H1 (cell line): Measurements from ENCODE around the gene CELF4. TPM values are rescaled to one million over a fixed set of nuclear protein-coding genes. Genes with fewer than 3 reads are reported as not detected.

ENCODE experiments used
- ATF2 ChIP-seq: IDR thresholded peaks from 2 replicates; pipeline ENCODE4 v1.6.1; 2012; ENCODE audit warnings: low read length, inconsistent platforms
- CHD7 ChIP-seq: fragments of 300-600 bp; sonication (generic); IDR thresholded peaks from 2 replicates; pipeline ENCODE4 v1.7.1; 2012; ENCODE audit warnings: low read length, moderate library complexity, mild to moderate bottlenecking, inconsistent platforms; ENCODE audit not compliant: insufficient replicate concordance
- MAFK ChIP-seq: IDR thresholded peaks from 2 replicates; pipeline ENCODE4 v1.6.1; 2012; ENCODE audit warnings: low read depth, mild to moderate bottlenecking, improper control_type of control experiment, low read length
- RNF2 ChIP-seq: fragments of 200-900, 300-1000 bp; sonication (generic); IDR thresholded peaks from 2 replicates; pipeline ENCODE4 v1.7.1; 2016; ENCODE audit warnings: borderline replicate concordance, low read depth, mild to moderate bottlenecking, antibody characterized with exemption, low read length; ENCODE audit not compliant: poor library complexity, severe bottlenecking; ENCODE audit errors: missing control alignments
- SP4 ChIP-seq: IDR thresholded peaks from 2 replicates; pipeline ENCODE4 v1.6.1; 2012; ENCODE audit warnings: low read length, inconsistent platforms
- polyA plus RNA-seq, 7 experiments: library from polyadenylated mRNA; depleted of rRNA in 3 of 7; stranded (reverse) in 5 of 7; unstranded in 2 of 7; fragments of >200 nt in 5 of 7; fragments of 200-250 nt in 2 of 7; gene quantifications; 1 replicate in 5 of 7; 2 replicates in 1 of 7; 4 replicates in 1 of 7; pipeline versions ENCODE4 v1.2.1 to v1.2.3, GENCODE V29; 2011 to 2013; ENCODE audit warnings: missing spikeins in 2 of 7, mixed read lengths in 2 of 7
- total RNA-seq: library from RNA; stranded (reverse); fragmentation: NEBNext Ultra II Directional; extraction: Animal tissue kit (Norgen Biotek cat#: 25700); gene quantifications from 2 replicates; pipeline ENCODE4 v1.2.1, GENCODE V29; 2021

CELF4 gene
- total and polyA plus RNA-seq, 2 of the 8 experiments (the other 6 are each of a cell fraction or from before 2014, with no cell fraction given) = 1.6 to 3.4 TPM

- TF ChIP-seq CHD7 = no peak
- no peak for TF ChIP-seq ATF2
- TF ChIP-seq RNF2 = no peak
- no peak for TF ChIP-seq SP4
- no peak for TF ChIP-seq MAFK
These were observed 172.3 kb downstream of the CELF4 start (continued) for GRCh38 chr18:37393221-37393827.
